Activated naive CD8-positive, alpha-beta T cell treated with anti-CD3 and anti-CD28 coated beads for 36 hours (primary cell): Measurements from ENCODE around the gene SCARF2. TPM values are rescaled to one million over a fixed set of nuclear protein-coding genes. Genes with fewer than 3 reads are reported as not detected.
"Not testable (repeated sequence)": the region's sequence is repeated elsewhere in the genome, so short reads cannot be mapped to it uniquely, and the experiment has no call there.

Experiments
- DNase-seq: peaks from one replicate; pipeline ENCODE4 v3.0.0; 2021
- H3K27ac Mint-ChIP-seq: one replicate; pipeline ENCODE4 v1.8.0; 2022; ENCODE audit warnings: mild to moderate bottlenecking, moderate library complexity, mixed read lengths
- H3K27me3 Mint-ChIP-seq: one replicate; pipeline ENCODE4 v1.8.0; 2022; ENCODE audit warnings: mild to moderate bottlenecking, mixed read lengths
- H3K36me3 Mint-ChIP-seq: one replicate; pipeline ENCODE4 v1.8.0; 2021; ENCODE audit warnings: mild to moderate bottlenecking, mixed read lengths
- H3K4me1 Mint-ChIP-seq: one replicate; pipeline ENCODE4 v1.8.0; 2021; ENCODE audit warnings: mixed read lengths
- H3K4me3 Mint-ChIP-seq: one replicate; pipeline ENCODE4 v1.8.0; 2022; ENCODE audit warnings: mild to moderate bottlenecking, moderate library complexity, mixed read lengths
- H3K9me3 Mint-ChIP-seq: one replicate; pipeline ENCODE4 v1.8.0; 2022; ENCODE audit warnings: mixed read lengths
- total RNA-seq, 2 experiments: library from RNA; stranded (reverse); gene quantifications; one replicate each; pipeline ENCODE4 v1.2.3, GENCODE V29; 2021

SCARF2 gene
- total RNA-seq, 2 experiments from 2014 or later = 0.14 to 0.16 TPM

GRCh38 chr22:20418211-20418788 lies 19.3 kb downstream of the SCARF2 start:
- no peaks in the 10 kb centered on the region for H3K9me3 Mint-ChIP-seq
- no peaks in the 10 kb centered on the region for H3K36me3 Mint-ChIP-seq
- H3K4me1 Mint-ChIP-seq = peaks cover 2% of the 10 kb centered on the region
- H3K27me3 Mint-ChIP-seq = no peaks in the 10 kb centered on the region
- peak overlapping the region; percentile 35 for H3K4me3 Mint-ChIP-seq
- no peak overlapping the region for H3K27ac Mint-ChIP-seq
- peak; percentile 72 for DNase-seq

GRCh38 chr22:20415699-20416098 lies 21.9 kb downstream of the SCARF2 start:
- H3K4me3 Mint-ChIP-seq, H3K27me3 Mint-ChIP-seq, H3K36me3 Mint-ChIP-seq, DNase-seq, H3K4me1 Mint-ChIP-seq, H3K27ac Mint-ChIP-seq, H3K9me3 Mint-ChIP-seq: not testable (repeated sequence)

GRCh38 chr22:20415241-20415640 lies 22.4 kb downstream of the SCARF2 start:
- H3K9me3 Mint-ChIP-seq, H3K4me1 Mint-ChIP-seq, H3K27ac Mint-ChIP-seq, H3K27me3 Mint-ChIP-seq, H3K36me3 Mint-ChIP-seq, DNase-seq, H3K4me3 Mint-ChIP-seq: not testable (repeated sequence)

- no peak overlapping the region for H3K4me3 Mint-ChIP-seq
- no peaks in the 10 kb centered on the region for H3K27me3 Mint-ChIP-seq
- H3K4me1 Mint-ChIP-seq = no peaks in the 10 kb centered on the region
- no peaks in the 10 kb centered on the region for H3K9me3 Mint-ChIP-seq
- no peaks in the 10 kb centered on the region for H3K36me3 Mint-ChIP-seq
- H3K27ac Mint-ChIP-seq = no peak overlapping the region
- DNase-seq = no peak
These were observed 23.2 kb downstream of the SCARF2 start for GRCh38 chr22:20414450-20414849.

- H3K9me3 Mint-ChIP-seq = no peaks in the 10 kb centered on the region
- no peak for DNase-seq
- no peaks in the 10 kb centered on the region for H3K36me3 Mint-ChIP-seq
- H3K4me3 Mint-ChIP-seq = no peak overlapping the region
- no peaks in the 10 kb centered on the region for H3K27me3 Mint-ChIP-seq
- no peaks in the 10 kb centered on the region for H3K4me1 Mint-ChIP-seq
- no peak overlapping the region for H3K27ac Mint-ChIP-seq
These were observed 23.6 kb downstream of the SCARF2 start for GRCh38 chr22:20414059-20414440.

- Mint-ChIP-seq H3K9me3 (no peaks in the 10 kb centered on the region), H3K4me1 (no peaks in the 10 kb centered on the region), H3K27me3 (no peaks in the 10 kb centered on the region), H3K4me3 (no peak overlapping the region), H3K27ac (no peak overlapping the region), H3K36me3 (no peaks in the 10 kb centered on the region)
- no peak for DNase-seq
These were observed 24.2 kb downstream of the SCARF2 start for GRCh38 chr22:20413217-20414058.

- H3K4me1 Mint-ChIP-seq = no peaks in the 10 kb centered on the region
- DNase-seq = no peak
These were observed 25.0 kb downstream of the SCARF2 start for GRCh38 chr22:20412474-20413216.

GRCh38 chr22:20409385-20409784 lies 28.2 kb downstream of the SCARF2 start:
- H3K27me3 Mint-ChIP-seq, H3K9me3 Mint-ChIP-seq, H3K4me3 Mint-ChIP-seq, H3K36me3 Mint-ChIP-seq, DNase-seq, H3K4me1 Mint-ChIP-seq, H3K27ac Mint-ChIP-seq: not testable (repeated sequence)

More at GRCh38 chr22:20412474-20413216, 25.0 kb downstream of the SCARF2 start:
- no peak overlapping the region for H3K4me3 Mint-ChIP-seq
- H3K27me3 Mint-ChIP-seq = no peaks in the 10 kb centered on the region
- no peaks in the 10 kb centered on the region for H3K36me3 Mint-ChIP-seq
- H3K27ac Mint-ChIP-seq = no peak overlapping the region
- no peaks in the 10 kb centered on the region for H3K9me3 Mint-ChIP-seq

- no peaks in the 10 kb centered on the region for H3K27me3 Mint-ChIP-seq
- no peak for DNase-seq
- no peaks in the 10 kb centered on the region for H3K4me1 Mint-ChIP-seq
- no peaks in the 10 kb centered on the region for H3K9me3 Mint-ChIP-seq
- no peak overlapping the region for H3K27ac Mint-ChIP-seq
- no peak overlapping the region for H3K4me3 Mint-ChIP-seq
- H3K36me3 Mint-ChIP-seq = peaks cover 1% of the 10 kb centered on the region
These were observed 28.7 kb downstream of the SCARF2 start for GRCh38 chr22:20408891-20409290.

GRCh38 chr22:20407829-20408228 lies 29.8 kb downstream of the SCARF2 start:
- Mint-ChIP-seq H3K4me1 (no peaks in the 10 kb centered on the region), H3K27ac (no peak overlapping the region), H3K27me3 (no peaks in the 10 kb centered on the region), H3K4me3 (no peak overlapping the region), H3K36me3 (peaks cover 6% of the 10 kb centered on the region), H3K9me3 (no peaks in the 10 kb centered on the region)
- DNase-seq = no peak

GRCh38 chr22:20406686-20407408 lies 30.8 kb downstream of the SCARF2 start:
- Mint-ChIP-seq H3K9me3 (no peaks in the 10 kb centered on the region), H3K36me3 (peaks cover 6% of the 10 kb centered on the region), H3K27me3 (no peaks in the 10 kb centered on the region), H3K4me1 (no peaks in the 10 kb centered on the region), H3K27ac (no peak overlapping the region), H3K4me3 (peak overlapping the region; percentile 8)
- no peak for DNase-seq

- no peaks in the 10 kb centered on the region for H3K9me3 Mint-ChIP-seq
- H3K36me3 Mint-ChIP-seq = peaks cover 7% of the 10 kb centered on the region
- H3K4me3 Mint-ChIP-seq = peak overlapping the region; percentile 8
- DNase-seq = no peak
- H3K27ac Mint-ChIP-seq = no peak overlapping the region
- H3K4me1 Mint-ChIP-seq = no peaks in the 10 kb centered on the region
- no peaks in the 10 kb centered on the region for H3K27me3 Mint-ChIP-seq
These were observed 31.5 kb downstream of the SCARF2 start for GRCh38 chr22:20405931-20406685.

- Mint-ChIP-seq H3K4me1 (no peaks in the 10 kb centered on the region), H3K27me3 (no peaks in the 10 kb centered on the region), H3K36me3 (peaks cover 7% of the 10 kb centered on the region), H3K27ac (no peak overlapping the region), H3K4me3 (no peak overlapping the region), H3K9me3 (no peaks in the 10 kb centered on the region)
- DNase-seq = no peak
These were observed 32.2 kb downstream of the SCARF2 start for GRCh38 chr22:20405291-20405930.

GRCh38 chr22:20404881-20405280 lies 32.7 kb downstream of the SCARF2 start:
- Mint-ChIP-seq H3K27me3 (no peaks in the 10 kb centered on the region), H3K27ac (no peak overlapping the region), H3K4me1 (no peaks in the 10 kb centered on the region), H3K36me3 (peaks cover 7% of the 10 kb centered on the region), H3K4me3 (no peak overlapping the region), H3K9me3 (no peaks in the 10 kb centered on the region)
- no peak for DNase-seq
